ENCODE data around the gene XAB2.

XAB2 gene

GRCh38 chr19:7632340-7633203 is 3.2 kb upstream of the XAB2 start:
- DNase-seq (ENCODE audit: low read depth), result no peak

- DNase-seq (ENCODE audit: low read depth), result no peak
Measured at GRCh38 chr19:7631577-7631976, 2.2 kb upstream of the XAB2 start.

- no peak for DNase-seq (ENCODE audit: low read depth)
Measured at GRCh38 chr19:7628589-7629311, 595 bp downstream of the XAB2 start.

GRCh38 chr19:7627166-7627565 is 2.2 kb downstream of the XAB2 start:
- no peak for DNase-seq (ENCODE audit: low read depth)

DNA sequence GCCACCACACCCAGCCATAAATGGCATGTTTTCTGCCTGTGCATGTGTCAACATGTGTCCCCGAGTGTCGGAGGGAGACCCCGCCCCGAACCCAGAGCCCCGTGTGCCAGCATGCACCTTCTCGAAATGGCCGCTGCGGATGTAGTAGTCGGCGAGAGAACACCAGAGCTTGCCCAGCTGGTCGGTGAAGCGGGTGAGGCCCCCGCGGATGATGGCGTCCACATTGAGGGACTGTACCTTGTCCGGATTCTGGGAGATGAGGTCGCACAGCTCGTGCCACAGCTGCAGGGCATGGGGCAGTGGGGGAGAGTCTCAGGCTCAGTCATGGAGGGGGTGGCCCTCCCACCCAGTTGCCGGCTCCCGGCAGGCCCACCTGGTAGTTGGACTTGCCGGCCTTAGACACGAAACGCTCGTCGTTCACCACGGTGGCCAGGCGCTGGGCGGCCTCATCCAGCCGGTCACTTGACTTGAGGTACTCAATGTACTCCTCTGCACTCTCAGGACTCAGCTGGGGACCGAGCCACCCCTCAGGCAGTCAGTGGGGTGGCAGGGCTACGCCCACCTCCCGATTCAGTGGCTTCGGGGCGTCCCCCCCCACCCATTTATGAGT is 3.5 kb downstream of the XAB2 start:
- DNase-seq (ENCODE audit: low read depth), result no peak

DNA sequence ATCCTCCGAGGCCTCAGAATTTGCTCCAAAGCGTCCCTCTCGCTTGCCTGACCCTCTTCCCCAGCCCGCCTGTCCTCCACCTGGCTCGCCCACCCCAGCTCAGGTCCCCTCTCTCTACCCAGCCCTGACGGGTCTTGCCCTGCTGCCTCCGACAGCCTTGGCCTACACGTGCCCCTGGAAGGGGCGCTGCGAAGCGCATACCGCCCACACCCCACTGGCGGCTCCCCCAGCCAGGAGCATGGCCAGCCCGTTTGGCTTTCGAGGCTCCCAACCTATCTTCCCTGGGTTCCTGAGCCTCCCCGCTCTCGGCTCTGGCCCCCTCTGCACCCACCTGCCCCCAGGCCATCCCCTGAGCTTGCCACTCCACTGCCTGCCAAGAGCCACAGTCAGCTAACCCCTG is 4.5 kb downstream of the XAB2 start:
- DNase-seq (ENCODE audit: low read depth), result no peak

- DNase-seq (ENCODE audit: low read depth), result no peak
Measured at GRCh38 chr19:7623725-7624603, 5.4 kb downstream of the XAB2 start.

DNA sequence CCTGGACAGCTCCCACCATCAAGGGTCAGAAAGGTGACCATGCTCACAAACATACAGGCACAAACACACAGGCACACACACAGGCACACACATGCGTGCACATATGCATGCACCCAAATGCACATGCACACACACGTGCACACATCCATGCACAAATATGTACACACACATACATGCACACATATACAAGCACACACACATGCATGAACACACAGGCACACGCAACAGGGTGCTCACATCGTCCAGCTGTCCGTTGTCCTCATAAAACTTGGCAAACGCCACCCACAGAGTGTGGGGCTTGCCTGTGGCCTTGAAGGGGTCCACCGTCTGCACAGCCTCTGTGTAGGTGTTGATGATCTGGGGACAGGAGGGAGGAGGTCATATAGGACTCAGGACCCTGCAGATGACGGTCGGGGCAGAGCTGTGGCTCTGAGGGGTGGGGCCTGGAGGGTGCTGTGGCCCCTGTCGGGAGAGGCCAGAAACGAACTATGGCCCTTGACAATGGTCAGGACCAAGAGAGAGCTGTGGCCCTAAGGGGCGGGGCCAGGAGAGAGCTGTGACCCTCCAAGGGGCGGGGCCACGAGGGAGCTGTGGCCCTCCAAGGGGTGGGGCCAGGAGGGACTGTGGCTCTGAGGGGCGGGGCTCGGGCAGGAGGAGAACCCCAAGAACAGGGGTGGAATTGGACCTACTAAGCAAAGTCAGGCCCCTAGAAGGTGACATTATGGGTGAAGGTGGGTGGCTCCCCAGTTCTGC is 6.2 kb downstream of the XAB2 start:
- DNase-seq (ENCODE audit: low read depth), result no peak

GRCh38 chr19:7620442-7621412 is 8.6 kb downstream of the XAB2 start:
- no peak for DNase-seq (ENCODE audit: low read depth)

GRCh38 chr19:7619671-7620441 is 9.5 kb downstream of the XAB2 start:
- DNase-seq (ENCODE audit: low read depth), result no peak

GRCh38 chr19:7618771-7619510 is 10.4 kb downstream of the XAB2 start:
- no peak for DNase-seq (ENCODE audit: low read depth)

DNA sequence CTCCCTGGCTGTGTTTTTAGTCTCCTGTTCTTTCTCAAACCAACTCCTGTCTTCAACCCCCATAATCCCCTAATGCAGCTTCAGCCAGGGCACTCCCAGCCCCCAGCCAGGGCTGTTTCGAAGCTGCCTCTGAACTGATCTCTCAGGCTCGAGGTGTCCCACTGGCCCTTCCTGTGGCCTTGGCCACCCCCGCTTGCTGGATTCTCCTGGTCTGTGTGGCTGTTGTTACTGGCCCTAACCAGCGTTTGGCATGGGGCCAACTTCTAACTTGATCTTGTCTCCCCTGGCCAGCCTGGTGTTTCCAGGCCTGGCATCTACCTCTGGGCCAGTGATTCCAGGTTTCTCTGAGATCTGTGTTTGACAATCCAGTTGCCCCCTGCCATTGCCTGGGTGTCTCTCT is 11.0 kb downstream of the XAB2 start:
- no peak for DNase-seq (ENCODE audit: low read depth)

GRCh38 chr19:7617735-7618134 is 11.6 kb downstream of the XAB2 start:
- no peak for DNase-seq (ENCODE audit: low read depth)

DNA sequence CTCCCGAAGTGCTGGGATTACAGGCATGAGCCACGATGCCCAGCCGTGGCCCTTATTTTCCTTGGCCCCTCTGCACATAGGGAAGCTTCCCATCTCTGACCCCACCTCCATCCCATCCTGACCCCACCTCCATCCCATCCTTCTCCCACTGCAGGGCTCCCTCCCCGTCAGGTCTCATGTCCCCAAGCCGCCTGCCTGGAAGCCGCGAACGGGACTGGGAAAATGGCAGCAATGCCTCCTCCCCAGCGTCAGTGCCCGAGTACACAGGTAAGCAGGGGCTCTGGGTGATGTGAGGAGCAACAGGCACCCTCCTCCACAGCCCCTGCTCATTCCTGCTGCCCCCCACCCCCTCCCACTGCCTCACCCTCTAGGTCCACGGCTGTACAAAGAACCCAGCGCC is 12.2 kb downstream of the XAB2 start:
- no peak for DNase-seq (ENCODE audit: low read depth)

GRCh38 chr19:7614859-7615741 is 14.2 kb downstream of the XAB2 start:
- DNase-seq (ENCODE audit: low read depth), result no peak

DNA sequence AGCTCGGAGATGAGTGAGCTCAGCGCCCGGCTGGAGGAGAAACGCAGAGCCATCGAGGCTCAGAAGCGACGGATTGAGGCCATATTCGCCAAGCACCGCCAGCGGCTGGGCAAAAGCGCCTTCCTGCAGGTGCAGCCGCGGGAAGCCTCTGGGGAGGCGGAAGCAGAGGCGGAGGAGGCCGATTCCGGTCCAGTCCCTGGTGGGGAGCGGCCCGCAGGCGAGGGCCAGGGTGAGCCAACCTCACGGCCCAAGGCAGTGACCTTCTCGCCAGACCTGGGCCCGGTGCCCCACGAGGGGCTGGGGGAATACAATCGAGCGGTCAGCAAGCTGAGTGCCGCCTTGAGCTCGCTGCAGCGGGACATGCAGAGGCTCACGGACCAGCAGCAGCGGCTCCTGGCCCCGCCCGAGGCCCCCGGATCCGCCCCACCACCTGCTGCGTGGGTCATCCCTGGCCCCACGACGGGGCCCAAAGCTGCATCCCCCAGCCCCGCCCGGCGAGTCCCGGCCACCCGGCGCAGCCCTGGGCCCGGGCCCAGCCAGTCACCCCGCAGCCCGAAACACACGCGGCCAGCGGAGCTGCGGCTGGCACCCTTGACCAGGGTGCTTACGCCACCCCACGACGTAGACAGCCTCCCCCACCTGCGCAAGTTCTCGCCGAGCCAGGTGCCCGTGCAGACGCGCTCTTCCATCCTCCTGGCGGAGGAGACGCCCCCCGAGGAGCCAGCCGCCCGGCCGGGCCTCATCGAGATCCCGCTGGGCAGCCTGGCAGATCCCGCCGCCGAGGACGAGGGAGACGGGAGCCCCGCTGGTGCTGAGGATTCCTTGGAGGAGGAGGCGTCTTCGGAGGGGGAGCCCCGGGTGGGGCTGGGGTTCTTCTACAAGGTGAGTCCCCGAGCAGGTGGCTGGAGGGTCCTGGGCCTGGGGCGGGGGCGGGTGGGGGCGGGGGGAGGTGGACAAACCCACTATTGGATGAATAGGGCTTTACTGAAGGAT is 16.8 kb downstream of the XAB2 start:
- no peak for DNase-seq (ENCODE audit: low read depth)
